Immature natural killer cell (primary cell): ENCODE data around the gene DLG2. TPM values are rescaled to one million over a fixed set of nuclear protein-coding genes. Genes with fewer than 3 reads are reported as not detected.

Source experiments
- DNase-seq, 3 donors: peaks; one replicate each; pipeline ENCODE4 v3.0.0; 2022; ENCODE audit warnings: mixed read lengths in 1 of 3
- H3K27ac Mint-ChIP-seq, 6 donors: one replicate each; pipeline ENCODE4 v1.8.0; 2020; ENCODE audit warnings: mixed read lengths in 6 of 6, mild to moderate bottlenecking in 5 of 6, inconsistent platforms in 4 of 6, moderate library complexity in 3 of 6
- H3K27me3 Mint-ChIP-seq, 3 donors: one replicate each; pipeline ENCODE4 v1.8.0; 2020 to 2021; ENCODE audit warnings: low read depth in 3 of 3, mild to moderate bottlenecking in 3 of 3, mixed read lengths in 3 of 3, moderate library complexity in 3 of 3, inconsistent platforms in 1 of 3
- H3K36me3 Mint-ChIP-seq, 3 donors: one replicate each; pipeline ENCODE4 v1.8.0; 2020; ENCODE audit warnings: mixed read lengths in 3 of 3, inconsistent platforms in 2 of 3, mild to moderate bottlenecking in 2 of 3
- H3K4me1 Mint-ChIP-seq, 2 donors: one replicate each; pipeline ENCODE4 v1.8.0; 2020; ENCODE audit warnings: inconsistent platforms in 2 of 2, mild to moderate bottlenecking in 2 of 2, mixed read lengths in 2 of 2, moderate library complexity in 1 of 2
- H3K4me3 Mint-ChIP-seq, 5 donors: one replicate each; pipeline ENCODE4 v1.8.0; 2020; ENCODE audit warnings: mild to moderate bottlenecking in 5 of 5, mixed read lengths in 5 of 5, inconsistent platforms in 3 of 5, moderate library complexity in 3 of 5
- H3K9me3 Mint-ChIP-seq, 6 donors: one replicate each; pipeline ENCODE4 v1.8.0; 2020; ENCODE audit warnings: mild to moderate bottlenecking in 6 of 6, mixed read lengths in 6 of 6, inconsistent platforms in 4 of 6, moderate library complexity in 3 of 6
- polyA plus RNA-seq, 3 donors: library from polyadenylated mRNA; unstranded; fragments of 300-500 nt; fragmentation: Illumina TruSeq; gene quantifications; one replicate each; pipeline ENCODE4 v1.2.3, GENCODE V29; 2021

DLG2 gene
- polyA plus RNA-seq, 3 donors from 2014 or later: 0.57 to 1.9 (median 1.2) TPM

- Mint-ChIP-seq H3K27me3 (no peaks in the 10 kb centered on the region), H3K27ac (no peak overlapping the region), H3K4me3 (no peak overlapping the region), H3K9me3 (peaks cover 21 to 65% (median 28%) of the 10 kb centered on the region in 6 donors), H3K4me1 (no peaks in the 10 kb centered on the region), H3K36me3 (peaks cover 0 to 7% (median 0%) of the 10 kb centered on the region in 3 donors)
- no peak for DNase-seq
Measured at GRCh38 chr11:85098996-85099395, 528.1 kb downstream of the DLG2 start.

- H3K4me1 Mint-ChIP-seq: no peaks in the 10 kb centered on the region
- H3K27me3 Mint-ChIP-seq: peaks cover 0 to 2% (median 0%) of the 10 kb centered on the region in 3 donors
- no peak for DNase-seq
- no peak overlapping the region for H3K27ac Mint-ChIP-seq
- H3K36me3 Mint-ChIP-seq: peaks cover 0 to 7% (median 0%) of the 10 kb centered on the region in 3 donors
- no peak overlapping the region for H3K4me3 Mint-ChIP-seq
- H3K9me3 Mint-ChIP-seq: peaks cover 19 to 74% (median 34%) of the 10 kb centered on the region in 6 donors
Measured at GRCh38 chr11:85096939-85097338, 530.2 kb downstream of the DLG2 start.

- no peaks in the 10 kb centered on the region for H3K4me1 Mint-ChIP-seq
- peaks cover 12 to 82% (median 42%) of the 10 kb centered on the region in 6 donors for H3K9me3 Mint-ChIP-seq
- no peak overlapping the region for H3K27ac Mint-ChIP-seq
- H3K27me3 Mint-ChIP-seq: peaks cover 0 to 2% (median 0%) of the 10 kb centered on the region in 3 donors
- peaks cover 0 to 7% (median 0%) of the 10 kb centered on the region in 3 donors for H3K36me3 Mint-ChIP-seq
- no peak overlapping the region for H3K4me3 Mint-ChIP-seq
- no peak for DNase-seq
Measured at GRCh38 chr11:85095239-85095638, 531.9 kb downstream of the DLG2 start.

GRCh38 chr11:85094795-85095194, 532.3 kb downstream of the DLG2 start:
- no peaks in the 10 kb centered on the region for H3K4me1 Mint-ChIP-seq
- peaks cover 0 to 7% (median 0%) of the 10 kb centered on the region in 3 donors for H3K36me3 Mint-ChIP-seq
- H3K27ac Mint-ChIP-seq: no peak overlapping the region
- no peak for DNase-seq
- H3K27me3 Mint-ChIP-seq: peaks cover 0 to 2% (median 0%) of the 10 kb centered on the region in 3 donors
- H3K4me3 Mint-ChIP-seq: no peak overlapping the region
- H3K9me3 Mint-ChIP-seq: peaks cover 12 to 84% (median 43%) of the 10 kb centered on the region in 6 donors

- peaks cover 2 to 77% (median 28%) of the 10 kb centered on the region in 6 donors for H3K9me3 Mint-ChIP-seq
- H3K27ac Mint-ChIP-seq: no peak overlapping the region
- H3K36me3 Mint-ChIP-seq: peaks cover 0 to 5% (median 0%) of the 10 kb centered on the region in 3 donors
- no peak for DNase-seq
- no peak overlapping the region for H3K4me3 Mint-ChIP-seq
- peaks cover 0 to 2% (median 0%) of the 10 kb centered on the region in 3 donors for H3K27me3 Mint-ChIP-seq
- H3K4me1 Mint-ChIP-seq: no peaks in the 10 kb centered on the region
Measured at GRCh38 chr11:85089654-85090053, 537.5 kb downstream of the DLG2 start.

GRCh38 chr11:85088286-85088685, 538.9 kb downstream of the DLG2 start:
- no peaks in the 10 kb centered on the region for H3K4me1 Mint-ChIP-seq
- no peak overlapping the region for H3K27ac Mint-ChIP-seq
- peaks cover 0 to 10% (median 0%) of the 10 kb centered on the region in 3 donors for H3K36me3 Mint-ChIP-seq
- DNase-seq: no peak
- peaks cover 6 to 77% (median 34%) of the 10 kb centered on the region in 6 donors for H3K9me3 Mint-ChIP-seq
- no peak overlapping the region for H3K4me3 Mint-ChIP-seq
- peaks cover 0 to 2% (median 0%) of the 10 kb centered on the region in 3 donors for H3K27me3 Mint-ChIP-seq

GRCh38 chr11:85086504-85087284, 540.5 kb downstream of the DLG2 start:
- Mint-ChIP-seq H3K4me1 (no peaks in the 10 kb centered on the region), H3K27me3 (no peaks in the 10 kb centered on the region), H3K4me3 (no peak overlapping the region), H3K27ac (no peak overlapping the region), H3K9me3 (peaks cover 6 to 76% (median 31%) of the 10 kb centered on the region in 6 donors), H3K36me3 (peaks cover 0 to 11% (median 0%) of the 10 kb centered on the region in 3 donors)
- DNase-seq: no peak

GRCh38 chr11:85076535-85077330, 550.4 kb downstream of the DLG2 start:
- no peak for DNase-seq
- no peaks in the 10 kb centered on the region for H3K36me3 Mint-ChIP-seq
- no peaks in the 10 kb centered on the region for H3K27me3 Mint-ChIP-seq
- H3K4me1 Mint-ChIP-seq: no peaks in the 10 kb centered on the region
- no peak overlapping the region for H3K27ac Mint-ChIP-seq
- H3K4me3 Mint-ChIP-seq: no peak overlapping the region
- H3K9me3 Mint-ChIP-seq: peaks cover 9 to 44% (median 32%) of the 10 kb centered on the region in 6 donors

GRCh38 chr11:85062659-85063058, 564.5 kb downstream of the DLG2 start:
- no peak overlapping the region for H3K4me3 Mint-ChIP-seq

GRCh38 chr11:85052636-85053035, 574.5 kb downstream of the DLG2 start:
- Mint-ChIP-seq H3K36me3 (no peaks in the 10 kb centered on the region), H3K27ac (no peak overlapping the region), H3K4me3 (no peak overlapping the region), H3K27me3 (peaks cover 0 to 3% (median 0%) of the 10 kb centered on the region in 3 donors), H3K4me1 (no peaks in the 10 kb centered on the region), H3K9me3 (peaks cover 10 to 26% (median 18%) of the 10 kb centered on the region in 6 donors)
- DNase-seq: no peak

More at GRCh38 chr11:85062659-85063058, 564.5 kb downstream of the DLG2 start:
- Mint-ChIP-seq H3K27ac (no peak overlapping the region), H3K36me3 (no peaks in the 10 kb centered on the region), H3K27me3 (peaks cover 0 to 2% (median 0%) of the 10 kb centered on the region in 3 donors), H3K4me1 (no peaks in the 10 kb centered on the region), H3K9me3 (peaks cover 10 to 48% (median 16%) of the 10 kb centered on the region in 6 donors)
- DNase-seq: no peak

- H3K36me3 Mint-ChIP-seq: no peaks in the 10 kb centered on the region
- peaks cover 0 to 3% (median 0%) of the 10 kb centered on the region in 3 donors for H3K27me3 Mint-ChIP-seq
- DNase-seq: no peak
- H3K4me3 Mint-ChIP-seq: no peak overlapping the region
- H3K27ac Mint-ChIP-seq: no peak overlapping the region
- H3K4me1 Mint-ChIP-seq: no peaks in the 10 kb centered on the region
- peaks cover 7 to 24% (median 17%) of the 10 kb centered on the region in 6 donors for H3K9me3 Mint-ChIP-seq
Measured at GRCh38 chr11:85048801-85049200, 578.3 kb downstream of the DLG2 start.

- no peak overlapping the region for H3K27ac Mint-ChIP-seq
- peaks cover 10 to 22% (median 14%) of the 10 kb centered on the region in 6 donors for H3K9me3 Mint-ChIP-seq
- no peak overlapping the region for H3K4me3 Mint-ChIP-seq
- no peaks in the 10 kb centered on the region for H3K4me1 Mint-ChIP-seq
- no peak for DNase-seq
- H3K27me3 Mint-ChIP-seq: peaks cover 0 to 3% (median 0%) of the 10 kb centered on the region in 3 donors
- no peaks in the 10 kb centered on the region for H3K36me3 Mint-ChIP-seq
Measured at GRCh38 chr11:85045716-85046115, 581.4 kb downstream of the DLG2 start.

- Mint-ChIP-seq H3K9me3 (peaks cover 7 to 30% (median 14%) of the 10 kb centered on the region in 6 donors), H3K27me3 (peaks cover 0 to 3% (median 0%) of the 10 kb centered on the region in 3 donors), H3K36me3 (no peaks in the 10 kb centered on the region), H3K4me3 (no peak overlapping the region), H3K4me1 (no peaks in the 10 kb centered on the region), H3K27ac (no peak overlapping the region)
- DNase-seq: no peak
Measured at GRCh38 chr11:85044911-85045310, 582.2 kb downstream of the DLG2 start.

GRCh38 chr11:85042361-85042760, 584.8 kb downstream of the DLG2 start:
- no peak overlapping the region for H3K27ac Mint-ChIP-seq
- H3K4me3 Mint-ChIP-seq: no peak overlapping the region
- no peaks in the 10 kb centered on the region for H3K36me3 Mint-ChIP-seq
- no peaks in the 10 kb centered on the region for H3K4me1 Mint-ChIP-seq
- H3K27me3 Mint-ChIP-seq: no peaks in the 10 kb centered on the region
- no peak for DNase-seq
- H3K9me3 Mint-ChIP-seq: peaks cover 5 to 43% (median 13%) of the 10 kb centered on the region in 6 donors
